NB4 (cell line): ENCODE data around the gene GKN2.

Experiments used
- DNase-seq: peaks from one replicate; pipeline ENCODE4 v3.0.0; 2010; ENCODE audit warnings: low read depth
- H3K4me3 ChIP-seq: one replicate; pipeline ENCODE4 v1.5.1; 2011; ENCODE audit warnings: mild to moderate bottlenecking, low read depth, low read length, moderate library complexity
- MYC ChIP-seq: IDR thresholded peaks from 2 replicates; pipeline ENCODE4 v1.6.1; 2011; ENCODE audit warnings: low read depth, low read length
- POLR2A ChIP-seq: IDR thresholded peaks from 2 replicates; pipeline ENCODE4 v1.6.1; 2011; ENCODE audit warnings: mild to moderate bottlenecking; ENCODE audit not compliant: insufficient read length; ENCODE audit errors: extremely low read depth
- TF ChIP-seq, protein P1 (sequence below): IDR thresholded peaks from one replicate; pipeline ENCODE4 v1.5.1; 2012; ENCODE audit warnings: low read depth, low read length
- TF ChIP-seq, protein P2 (sequence below): IDR thresholded peaks from 2 replicates; pipeline ENCODE4 v1.6.1; 2011; ENCODE audit warnings: low read depth, low read length

Gene GKN2

DNA sequence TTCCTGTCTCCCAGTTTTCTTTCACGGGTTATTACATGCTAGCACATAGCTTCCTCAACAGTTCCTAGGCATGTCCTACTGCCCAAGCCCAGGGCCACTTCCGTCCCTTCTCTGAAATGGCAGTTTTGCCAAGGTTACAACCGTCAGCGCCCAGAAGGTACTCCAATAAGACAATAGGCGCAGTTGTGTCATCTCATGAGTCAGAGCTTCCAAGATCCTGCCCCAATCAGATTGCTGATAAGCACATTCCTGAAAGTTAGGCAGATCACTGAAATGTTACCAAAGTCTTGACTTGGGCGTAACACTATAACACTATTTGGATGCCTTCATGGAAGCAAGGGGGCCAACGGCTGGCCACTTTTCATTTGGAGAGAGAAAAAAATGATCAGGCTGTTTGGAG lies 34.2 kb downstream of the GKN2 start:
- no peak for DNase-seq
- no peak overlapping the region for H3K4me3 ChIP-seq
- TF ChIP-seq, protein P1, sequence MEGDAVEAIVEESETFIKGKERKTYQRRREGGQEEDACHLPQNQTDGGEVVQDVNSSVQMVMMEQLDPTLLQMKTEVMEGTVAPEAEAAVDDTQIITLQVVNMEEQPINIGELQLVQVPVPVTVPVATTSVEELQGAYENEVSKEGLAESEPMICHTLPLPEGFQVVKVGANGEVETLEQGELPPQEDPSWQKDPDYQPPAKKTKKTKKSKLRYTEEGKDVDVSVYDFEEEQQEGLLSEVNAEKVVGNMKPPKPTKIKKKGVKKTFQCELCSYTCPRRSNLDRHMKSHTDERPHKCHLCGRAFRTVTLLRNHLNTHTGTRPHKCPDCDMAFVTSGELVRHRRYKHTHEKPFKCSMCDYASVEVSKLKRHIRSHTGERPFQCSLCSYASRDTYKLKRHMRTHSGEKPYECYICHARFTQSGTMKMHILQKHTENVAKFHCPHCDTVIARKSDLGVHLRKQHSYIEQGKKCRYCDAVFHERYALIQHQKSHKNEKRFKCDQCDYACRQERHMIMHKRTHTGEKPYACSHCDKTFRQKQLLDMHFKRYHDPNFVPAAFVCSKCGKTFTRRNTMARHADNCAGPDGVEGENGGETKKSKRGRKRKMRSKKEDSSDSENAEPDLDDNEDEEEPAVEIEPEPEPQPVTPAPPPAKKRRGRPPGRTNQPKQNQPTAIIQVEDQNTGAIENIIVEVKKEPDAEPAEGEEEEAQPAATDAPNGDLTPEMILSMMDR = no peak
- TF ChIP-seq, protein P2, sequence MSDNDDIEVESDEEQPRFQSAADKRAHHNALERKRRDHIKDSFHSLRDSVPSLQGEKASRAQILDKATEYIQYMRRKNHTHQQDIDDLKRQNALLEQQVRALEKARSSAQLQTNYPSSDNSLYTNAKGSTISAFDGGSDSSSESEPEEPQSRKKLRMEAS = no peak
- TF ChIP-seq MYC = no peak
- no peak for TF ChIP-seq POLR2A

- no peak for DNase-seq
- TF ChIP-seq POLR2A = no peak
- TF ChIP-seq, protein P1 = no peak
- no peak for TF ChIP-seq MYC
- TF ChIP-seq, protein P2 = no peak
- H3K4me3 ChIP-seq = no peak overlapping the region
These were observed 35.5 kb downstream of the GKN2 start for GRCh38 chr2:68917034-68917718.

- no peak overlapping the region for H3K4me3 ChIP-seq
- DNase-seq = no peak
- TF ChIP-seq, protein P2 = no peak
- TF ChIP-seq, protein P1 = no peak
- no peak for TF ChIP-seq MYC
- no peak for TF ChIP-seq POLR2A
These were observed 36.5 kb downstream of the GKN2 start for GRCh38 chr2:68916226-68916625.

GRCh38 chr2:68915393-68915792 lies 37.3 kb downstream of the GKN2 start:
- no peak for TF ChIP-seq POLR2A
- TF ChIP-seq, protein P1 = no peak
- TF ChIP-seq MYC = no peak
- TF ChIP-seq, protein P2 = no peak
- H3K4me3 ChIP-seq = no peak overlapping the region
- no peak for DNase-seq

DNA sequence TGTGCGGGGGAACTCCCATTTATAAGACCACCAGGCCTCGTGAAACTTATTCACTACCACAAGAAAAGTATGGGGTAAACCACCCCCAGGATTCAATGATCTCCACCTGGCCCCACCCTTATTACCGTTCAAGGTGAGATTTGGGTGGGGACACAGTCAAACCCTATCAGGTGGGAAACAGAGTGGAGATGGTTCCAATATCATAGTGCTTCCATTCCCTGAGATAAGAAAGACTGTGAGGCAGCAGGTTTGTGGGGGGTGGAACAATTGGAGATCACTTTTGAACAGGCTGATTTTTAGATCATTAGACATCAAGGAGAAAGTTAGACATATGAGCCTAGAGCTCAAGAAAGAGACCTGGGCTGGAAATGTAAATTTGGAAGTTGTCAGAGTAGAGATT lies 39.3 kb downstream of the GKN2 start:
- TF ChIP-seq, protein P1 = no peak
- TF ChIP-seq MYC (no peak), POLR2A (no peak)
- TF ChIP-seq, protein P2 = no peak
- no peak for DNase-seq
- H3K4me3 ChIP-seq = no peak overlapping the region
